GM12892 (cell line): ENCODE results near the gene BABAM2.

ENCODE experiments used
- DNase-seq: peaks from one replicate; pipeline ENCODE4 v3.0.0; 2011; ENCODE audit not compliant: insufficient read length
- FAIRE-seq: peaks from 2 replicates; lab custom pipeline; 2011; peaks lifted over from hg19 to GRCh38; lab: Jason Lieb, UNC
- POLR2A ChIP-seq: IDR thresholded peaks from 2 replicates; pipeline ENCODE4 v1.6.1; 2011; ENCODE audit warnings: low read depth, low read length, control low read depth
- POLR2AphosphoS5 ChIP-seq: IDR thresholded peaks from 2 replicates; pipeline ENCODE4 v1.6.1; 2011; ENCODE audit warnings: low read depth, low read length, control low read depth
- TAF1 ChIP-seq: IDR thresholded peaks from 2 replicates; pipeline ENCODE4 v1.6.1; 2011; ENCODE audit warnings: low read depth, mild to moderate bottlenecking, control low read depth, low read length, borderline replicate concordance

Gene BABAM2

DNA sequence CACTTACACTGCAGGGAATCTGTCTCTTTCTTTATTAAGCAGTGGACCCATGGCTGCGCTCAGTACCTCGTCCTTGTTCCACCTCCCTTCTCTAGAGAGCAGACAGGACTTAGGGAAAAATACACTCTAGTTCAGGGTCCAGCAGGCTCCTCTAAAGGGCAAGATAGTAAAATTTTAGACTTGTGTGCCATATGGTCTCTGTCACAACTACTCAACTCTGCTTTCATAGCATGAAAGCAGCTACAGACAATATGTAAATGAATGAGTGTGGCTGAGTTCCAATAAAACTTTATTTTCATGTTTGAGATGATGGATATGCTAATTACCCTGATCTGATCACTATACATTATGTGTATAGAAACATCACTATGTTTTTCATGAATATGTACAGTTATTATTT is 163.1 kb downstream of the BABAM2 start:
- TF ChIP-seq TAF1 (no peak), POLR2A (no peak), POLR2AphosphoS5 (no peak)
- DNase-seq (no peak), FAIRE-seq (no peak)

DNA sequence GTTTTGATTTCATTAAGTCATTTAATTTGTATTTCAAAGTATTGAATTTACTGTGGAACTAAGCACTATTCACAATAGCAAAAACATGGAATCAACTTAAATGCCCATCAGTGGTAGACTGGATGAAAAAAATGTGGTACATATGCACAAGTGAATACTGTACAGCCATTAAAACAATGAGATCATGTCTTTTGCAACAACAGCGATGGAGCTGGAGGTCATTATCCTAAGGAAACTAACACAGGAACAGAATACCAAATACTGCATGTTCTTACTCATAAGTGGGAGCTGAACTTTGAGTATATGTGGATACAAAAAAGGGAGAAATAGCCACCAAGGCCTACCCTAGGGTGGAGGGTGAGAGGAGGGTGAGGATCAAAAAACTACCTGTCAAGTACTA is 164.4 kb downstream of the BABAM2 start:
- TF ChIP-seq POLR2AphosphoS5 (no peak), POLR2A (no peak), TAF1 (no peak)
- DNase-seq, result no peak
- FAIRE-seq, result no peak

DNA sequence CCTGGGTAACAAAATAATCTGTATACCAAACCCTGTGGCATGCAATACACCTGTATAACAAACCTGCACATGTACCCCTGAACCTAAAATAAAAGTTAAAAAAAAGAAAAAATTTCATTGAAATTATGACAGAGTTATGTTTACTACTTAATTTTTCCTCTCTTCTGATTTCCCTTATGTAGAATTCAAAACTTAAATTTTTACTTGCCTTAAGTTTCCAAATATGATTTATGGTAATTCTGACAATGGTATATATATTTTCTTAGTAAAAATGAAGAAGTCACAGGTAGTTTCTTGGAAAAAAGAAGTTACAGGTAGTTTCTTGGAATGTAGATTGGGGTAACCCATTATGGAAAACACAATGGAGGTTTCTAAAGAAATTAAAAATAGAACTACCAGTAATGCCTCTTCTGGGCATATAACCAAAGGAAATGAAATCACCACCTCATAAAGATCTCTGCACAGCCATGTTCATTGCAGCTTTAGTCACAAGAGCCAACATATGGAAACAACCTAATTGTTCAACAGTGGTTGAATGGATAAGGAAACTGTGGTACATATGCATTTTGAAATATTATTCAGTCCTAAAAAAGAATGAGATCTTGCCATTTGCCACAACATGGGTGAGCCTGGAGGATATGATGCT is 164.9 kb downstream of the BABAM2 start:
- DNase-seq (no peak), FAIRE-seq (no peak)
- no peak for TF ChIP-seq TAF1
- TF ChIP-seq POLR2AphosphoS5, result no peak
- no peak for TF ChIP-seq POLR2A

GRCh38 chr2:28058791-28059190 is 168.3 kb downstream of the BABAM2 start:
- TF ChIP-seq POLR2AphosphoS5, result no peak
- TF ChIP-seq POLR2A, result no peak
- FAIRE-seq (no peak), DNase-seq (no peak)

DNA sequence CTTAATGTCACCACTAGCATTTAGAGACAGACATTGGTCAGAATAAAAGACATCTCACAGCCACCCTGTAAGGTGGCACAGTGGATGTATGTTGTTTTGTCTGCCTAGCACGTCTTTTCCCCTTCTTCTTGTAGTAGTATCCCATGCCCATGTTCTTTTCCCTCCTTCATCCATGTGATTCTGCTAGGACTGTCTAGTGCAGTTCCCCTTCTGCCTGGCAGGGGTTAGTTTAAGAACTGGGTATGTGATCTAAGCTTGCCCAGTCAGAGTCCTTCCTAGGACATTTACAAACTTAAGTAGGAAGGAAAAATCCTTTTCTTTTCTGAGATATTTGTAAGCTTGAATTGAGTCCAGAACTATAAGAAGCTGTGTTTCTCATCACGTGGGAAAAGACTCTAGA is 172.3 kb downstream of the BABAM2 start:
- no peak for TF ChIP-seq TAF1
- no peak for TF ChIP-seq POLR2A
- TF ChIP-seq POLR2AphosphoS5, result no peak
- FAIRE-seq, result no peak
- DNase-seq, result no peak

GRCh38 chr2:28063492-28063962 is 173.0 kb downstream of the BABAM2 start:
- no peak for FAIRE-seq
- no peak for TF ChIP-seq POLR2AphosphoS5
- no peak for TF ChIP-seq TAF1
- TF ChIP-seq POLR2A, result no peak
- no peak for DNase-seq

DNA sequence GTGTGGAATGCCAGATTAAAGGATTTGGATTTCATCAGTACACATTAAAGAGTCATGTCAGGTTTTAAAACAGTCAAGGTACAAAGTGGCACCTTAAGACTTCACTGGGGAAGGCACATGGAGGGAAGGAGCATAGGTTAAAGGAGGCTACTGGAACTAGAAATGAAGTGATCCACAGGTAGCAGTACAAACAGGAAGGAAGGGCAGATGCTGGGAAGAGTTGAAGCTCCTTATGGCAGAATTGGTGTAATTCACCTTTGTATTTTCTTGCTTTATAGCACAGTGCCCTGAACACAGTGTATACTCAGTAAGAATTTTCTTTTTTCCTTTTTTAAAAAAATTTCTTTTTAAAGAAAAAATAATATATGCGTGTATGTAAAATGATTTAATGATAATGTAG is 177.1 kb downstream of the BABAM2 start:
- FAIRE-seq, result no peak
- DNase-seq, result no peak
- TF ChIP-seq POLR2A (no peak), TAF1 (no peak), POLR2AphosphoS5 (no peak)

DNA sequence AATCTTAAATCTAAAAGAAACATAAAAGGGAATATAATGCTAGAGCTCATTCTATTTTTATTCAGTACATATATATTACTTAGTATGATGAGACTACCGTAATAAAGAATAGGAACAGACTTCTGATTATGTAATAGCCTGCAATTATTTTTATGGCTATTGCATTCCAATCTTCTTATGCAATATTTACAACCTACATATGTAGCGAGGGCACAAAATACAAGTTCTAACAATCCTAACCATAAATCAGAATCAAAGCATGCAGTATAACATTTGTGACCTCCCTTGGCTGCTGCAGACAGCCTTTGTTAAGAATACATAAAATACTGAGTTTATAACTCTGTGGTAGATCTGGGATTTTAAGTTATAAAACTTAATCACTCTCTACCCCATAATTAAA is 177.6 kb downstream of the BABAM2 start:
- FAIRE-seq (no peak), DNase-seq (no peak)
- TF ChIP-seq POLR2AphosphoS5 (no peak), POLR2A (no peak), TAF1 (no peak)

DNA sequence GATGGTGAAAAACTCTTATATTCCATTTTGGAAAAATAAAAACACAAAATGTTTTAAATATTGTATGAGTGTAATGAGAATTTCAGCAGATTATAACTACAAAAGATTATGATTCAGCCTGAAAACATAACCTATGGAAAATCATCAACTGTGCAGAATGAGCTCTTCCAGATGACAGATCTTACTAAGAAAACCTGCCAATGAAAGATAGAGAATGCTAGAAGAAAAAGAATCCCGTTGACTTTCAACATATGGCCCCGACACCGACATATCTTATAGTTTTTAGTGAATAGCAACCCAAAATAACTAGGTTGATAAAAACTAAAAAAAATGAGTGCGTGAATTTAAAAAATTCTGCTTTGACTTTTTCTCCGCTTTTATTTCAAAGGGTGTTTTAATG is 178.0 kb downstream of the BABAM2 start:
- DNase-seq, result no peak
- no peak for FAIRE-seq
- TF ChIP-seq POLR2A, result no peak
- no peak for TF ChIP-seq TAF1
- no peak for TF ChIP-seq POLR2AphosphoS5

DNA sequence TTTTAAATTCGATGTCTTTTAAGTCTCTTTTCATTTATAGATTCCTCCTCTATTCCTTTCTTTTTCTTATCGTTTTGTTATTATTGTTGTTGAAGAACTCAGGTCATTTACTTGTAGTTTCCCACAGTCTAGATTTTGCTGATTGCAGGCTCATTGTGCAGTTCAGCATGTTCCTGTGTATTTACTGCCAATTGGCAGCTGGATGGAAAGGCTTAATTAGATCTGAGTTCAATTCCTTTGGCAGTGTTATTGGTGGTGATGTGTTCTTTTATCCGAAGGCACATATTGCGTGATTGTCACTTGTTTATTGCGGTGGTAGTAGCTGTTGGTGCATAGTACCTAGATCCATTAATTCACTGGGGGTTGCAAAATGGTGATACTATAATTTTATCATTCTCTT is 180.7 kb downstream of the BABAM2 start:
- TF ChIP-seq POLR2AphosphoS5, result no peak
- no peak for FAIRE-seq
- no peak for DNase-seq

GRCh38 chr2:28074137-28074536 is 183.6 kb downstream of the BABAM2 start:
- FAIRE-seq, result no peak
- TF ChIP-seq TAF1, result no peak
- TF ChIP-seq POLR2A, result no peak
- TF ChIP-seq POLR2AphosphoS5, result no peak
- DNase-seq, result no peak

- no peak for FAIRE-seq
- no peak for TF ChIP-seq POLR2A
- TF ChIP-seq TAF1, result no peak
- no peak for TF ChIP-seq POLR2AphosphoS5
- no peak for DNase-seq
These were observed 190.4 kb downstream of the BABAM2 start for GRCh38 chr2:28080911-28081310.
